ENCODE data around the gene SETDB1. TPM values are rescaled to one million over a fixed set of nuclear protein-coding genes. Genes with fewer than 3 reads are reported as not detected.

SETDB1 gene
- total and polyA plus RNA-seq, 2 of the 13 experiments (the other 11 are each of a cell fraction or from before 2014, with no cell fraction given) = 33.1 to 34.6 TPM

DNA sequence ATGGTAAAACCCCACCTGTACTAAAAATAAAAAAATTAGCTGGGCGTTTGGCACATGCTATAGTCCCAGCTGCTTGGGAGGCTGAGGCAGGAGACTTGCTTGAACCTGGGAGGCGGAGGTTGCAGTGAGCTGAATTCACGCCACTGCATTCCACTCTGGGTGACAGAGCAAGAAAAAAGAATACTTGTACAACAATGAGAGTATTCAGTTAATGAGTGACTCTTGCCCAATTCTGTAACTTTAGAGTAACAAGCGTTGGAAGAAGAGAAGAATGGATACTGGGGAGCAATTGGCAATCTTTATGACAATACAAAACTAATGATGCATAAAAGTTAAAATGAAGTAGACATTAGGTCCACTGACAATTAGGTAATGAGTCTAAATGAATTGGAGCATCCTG is 66.5 kb downstream of the SETDB1 start:
- no peak overlapping the region for H3K9ac ChIP-seq (ENCODE audit: insufficient read depth, low read depth, low read length)
- no peaks in the 10 kb centered on the region for H3K79me2 ChIP-seq (ENCODE audit: insufficient read depth, low read length)
- BruUV-seq (replicated peaks) = no TSS peak
- ChIA-PET POLR2A (interaction anchor here (1.3 kb wide), 1 partner anchor 11 kb away, joined by 11 read pairs; the partner anchor contains the start of gene ANXA9), CTCF (ENCODE audit: low intra/inter-chr PET ratio, low total read pairs) (interaction anchor here (1.3 kb wide), 1 partner anchor 13 kb away, joined by 7 read pairs; no protein-coding TSS in a partner anchor)
- intact Hi-C loops (cut with micrococcal nuclease; ENCODE audit: unreplicated experiment) = no loop called here
- TF ChIP-seq, protein P1, sequence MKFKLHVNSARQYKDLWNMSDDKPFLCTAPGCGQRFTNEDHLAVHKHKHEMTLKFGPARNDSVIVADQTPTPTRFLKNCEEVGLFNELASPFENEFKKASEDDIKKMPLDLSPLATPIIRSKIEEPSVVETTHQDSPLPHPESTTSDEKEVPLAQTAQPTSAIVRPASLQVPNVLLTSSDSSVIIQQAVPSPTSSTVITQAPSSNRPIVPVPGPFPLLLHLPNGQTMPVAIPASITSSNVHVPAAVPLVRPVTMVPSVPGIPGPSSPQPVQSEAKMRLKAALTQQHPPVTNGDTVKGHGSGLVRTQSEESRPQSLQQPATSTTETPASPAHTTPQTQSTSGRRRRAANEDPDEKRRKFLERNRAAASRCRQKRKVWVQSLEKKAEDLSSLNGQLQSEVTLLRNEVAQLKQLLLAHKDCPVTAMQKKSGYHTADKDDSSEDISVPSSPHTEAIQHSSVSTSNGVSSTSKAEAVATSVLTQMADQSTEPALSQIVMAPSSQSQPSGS (CRISPR knock-in tag; IDR thresholded peaks at IDR 0.05) = no peak
- no peak for TF ChIP-seq ISX (CRISPR knock-in tag; conservative IDR thresholded peaks at IDR 0.05)
- TF ChIP-seq TARDBP (CRISPR knock-in tag; IDR thresholded peaks at IDR 0.05) = no peak
- TF ChIP-seq, protein P2, sequence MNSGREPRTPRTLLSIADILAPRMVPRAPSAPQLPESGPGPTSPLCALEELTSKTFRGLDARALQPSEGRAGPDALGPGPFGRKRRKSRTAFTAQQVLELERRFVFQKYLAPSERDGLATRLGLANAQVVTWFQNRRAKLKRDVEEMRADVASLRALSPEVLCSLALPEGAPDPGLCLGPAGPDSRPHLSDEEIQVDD (CRISPR knock-in tag; IDR thresholded peaks at IDR 0.05; ENCODE audit: borderline replicate concordance) = no peak
- no peak for TF ChIP-seq TBX3 (IDR thresholded peaks at IDR 0.05; ENCODE audit: borderline replicate concordance)
- TF ChIP-seq, protein P3, sequence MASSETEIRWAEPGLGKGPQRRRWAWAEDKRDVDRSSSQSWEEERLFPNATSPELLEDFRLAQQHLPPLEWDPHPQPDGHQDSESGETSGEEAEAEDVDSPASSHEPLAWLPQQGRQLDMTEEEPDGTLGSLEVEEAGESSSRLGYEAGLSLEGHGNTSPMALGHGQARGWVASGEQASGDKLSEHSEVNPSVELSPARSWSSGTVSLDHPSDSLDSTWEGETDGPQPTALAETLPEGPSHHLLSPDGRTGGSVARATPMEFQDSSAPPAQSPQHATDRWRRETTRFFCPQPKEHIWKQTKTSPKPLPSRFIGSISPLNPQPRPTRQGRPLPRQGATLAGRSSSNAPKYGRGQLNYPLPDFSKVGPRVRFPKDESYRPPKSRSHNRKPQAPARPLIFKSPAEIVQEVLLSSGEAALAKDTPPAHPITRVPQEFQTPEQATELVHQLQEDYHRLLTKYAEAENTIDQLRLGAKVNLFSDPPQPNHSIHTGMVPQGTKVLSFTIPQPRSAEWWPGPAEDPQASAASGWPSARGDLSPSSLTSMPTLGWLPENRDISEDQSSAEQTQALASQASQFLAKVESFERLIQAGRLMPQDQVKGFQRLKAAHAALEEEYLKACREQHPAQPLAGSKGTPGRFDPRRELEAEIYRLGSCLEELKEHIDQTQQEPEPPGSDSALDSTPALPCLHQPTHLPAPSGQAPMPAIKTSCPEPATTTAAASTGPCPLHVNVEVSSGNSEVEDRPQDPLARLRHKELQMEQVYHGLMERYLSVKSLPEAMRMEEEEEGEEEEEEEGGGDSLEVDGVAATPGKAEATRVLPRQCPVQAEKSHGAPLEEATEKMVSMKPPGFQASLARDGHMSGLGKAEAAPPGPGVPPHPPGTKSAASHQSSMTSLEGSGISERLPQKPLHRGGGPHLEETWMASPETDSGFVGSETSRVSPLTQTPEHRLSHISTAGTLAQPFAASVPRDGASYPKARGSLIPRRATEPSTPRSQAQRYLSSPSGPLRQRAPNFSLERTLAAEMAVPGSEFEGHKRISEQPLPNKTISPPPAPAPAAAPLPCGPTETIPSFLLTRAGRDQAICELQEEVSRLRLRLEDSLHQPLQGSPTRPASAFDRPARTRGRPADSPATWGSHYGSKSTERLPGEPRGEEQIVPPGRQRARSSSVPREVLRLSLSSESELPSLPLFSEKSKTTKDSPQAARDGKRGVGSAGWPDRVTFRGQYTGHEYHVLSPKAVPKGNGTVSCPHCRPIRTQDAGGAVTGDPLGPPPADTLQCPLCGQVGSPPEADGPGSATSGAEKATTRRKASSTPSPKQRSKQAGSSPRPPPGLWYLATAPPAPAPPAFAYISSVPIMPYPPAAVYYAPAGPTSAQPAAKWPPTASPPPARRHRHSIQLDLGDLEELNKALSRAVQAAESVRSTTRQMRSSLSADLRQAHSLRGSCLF (CRISPR knock-in tag; IDR thresholded peaks at IDR 0.05; ENCODE audit: borderline replicate concordance) = no peak
- TF ChIP-seq ZNF777 (CRISPR knock-in tag; IDR thresholded peaks at IDR 0.05) = no peak
- TF ChIP-seq ZNF720 (CRISPR knock-in tag; IDR thresholded peaks at IDR 0.05) = no peak
- TF ChIP-seq ZFP1 (CRISPR knock-in tag; IDR thresholded peaks at IDR 0.05) = no peak
- TF ChIP-seq RCOR2 (CRISPR knock-in tag; IDR thresholded peaks at IDR 0.05) = no peak
- TF ChIP-seq ZNF33A (CRISPR knock-in tag; IDR thresholded peaks at IDR 0.05; ENCODE audit: borderline replicate concordance) = no peak
- TF ChIP-seq ZNF3 (CRISPR knock-in tag; IDR thresholded peaks at IDR 0.05) = no peak
- H3K27me3 ChIP-seq (ENCODE audit: control insufficient read depth in 1 of 2, insufficient read depth in 2 of 2, low read length in 2 of 2) = no peaks in the 10 kb centered on the region
- no peak for DNase-seq (ENCODE audit: low spot score)
- H3K27ac ChIP-seq (ENCODE audit: extremely low read length, insufficient read depth, low read length) = no peak overlapping the region
- no peak overlapping the region for H2AFZ ChIP-seq (ENCODE audit: low read length)
- H4K20me1 ChIP-seq (ENCODE audit: insufficient read depth, low read length) = no peaks in the 10 kb centered on the region
- peaks cover 6% of the 10 kb centered on the region in 2 experiments; a peak in 3 of 5 replicates for H3K36me3 ChIP-seq (replicated peaks in 1 of 2; ENCODE audit: control insufficient read depth in 1 of 2, insufficient read depth in 2 of 2, low read length in 2 of 2)
- in situ Hi-C loops (cut with HindIII; ENCODE audit: extremely low pct_ligation_motif_present, low pct_unique_long_range_greater_than_20kb) = no loop called here
- H3K9me3 ChIP-seq (ENCODE audit: low read length) = no peaks in the 10 kb centered on the region
- FAIRE-seq = peak; percentile 44
- H3K4me3 ChIP-seq (replicated peaks in 1 of 3; ENCODE audit: insufficient read depth in 1 of 3, low read depth in 2 of 3, low read length in 3 of 3) = no peak overlapping the region
- ATAC-seq = no peak
- whole genome bisulfite sequencing (ENCODE audit: low lambda C conversion rate) = 88% methylated on average over 4 of the region's 4 CpGs
- H3K4me1 ChIP-seq (ENCODE audit: insufficient read depth, low read length) = peaks cover 11% of the 10 kb centered on the region
- H3K4me2 ChIP-seq (ENCODE audit: low read depth, low read length) = no peak overlapping the region
